ENCODE measurements around the gene INVS.

DNA sequence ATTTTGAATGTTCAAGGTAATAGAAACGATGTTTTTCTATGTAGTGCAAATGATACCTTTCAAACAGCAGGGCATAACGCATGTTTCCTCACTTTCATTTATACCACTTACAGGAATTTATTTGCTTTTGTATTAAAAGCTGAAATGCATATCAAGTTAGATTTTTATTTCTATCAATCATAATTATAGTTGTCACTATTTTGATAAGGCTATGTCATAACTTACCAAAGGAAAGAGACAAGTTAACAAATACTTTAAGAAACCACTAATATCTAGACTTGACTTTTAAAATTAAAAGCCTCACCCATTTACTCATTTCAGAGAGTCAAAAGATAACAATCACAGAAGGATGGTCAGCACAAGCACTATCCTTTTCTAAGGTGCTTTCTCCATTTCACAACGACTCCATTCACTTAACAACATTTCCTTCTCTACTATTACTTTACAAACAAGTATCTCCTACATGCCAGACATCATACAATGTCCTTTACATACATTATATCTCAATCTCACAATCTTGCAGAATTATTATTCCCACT, 12.9 kb upstream of the INVS start:
- TF ChIP-seq, protein P1, sequence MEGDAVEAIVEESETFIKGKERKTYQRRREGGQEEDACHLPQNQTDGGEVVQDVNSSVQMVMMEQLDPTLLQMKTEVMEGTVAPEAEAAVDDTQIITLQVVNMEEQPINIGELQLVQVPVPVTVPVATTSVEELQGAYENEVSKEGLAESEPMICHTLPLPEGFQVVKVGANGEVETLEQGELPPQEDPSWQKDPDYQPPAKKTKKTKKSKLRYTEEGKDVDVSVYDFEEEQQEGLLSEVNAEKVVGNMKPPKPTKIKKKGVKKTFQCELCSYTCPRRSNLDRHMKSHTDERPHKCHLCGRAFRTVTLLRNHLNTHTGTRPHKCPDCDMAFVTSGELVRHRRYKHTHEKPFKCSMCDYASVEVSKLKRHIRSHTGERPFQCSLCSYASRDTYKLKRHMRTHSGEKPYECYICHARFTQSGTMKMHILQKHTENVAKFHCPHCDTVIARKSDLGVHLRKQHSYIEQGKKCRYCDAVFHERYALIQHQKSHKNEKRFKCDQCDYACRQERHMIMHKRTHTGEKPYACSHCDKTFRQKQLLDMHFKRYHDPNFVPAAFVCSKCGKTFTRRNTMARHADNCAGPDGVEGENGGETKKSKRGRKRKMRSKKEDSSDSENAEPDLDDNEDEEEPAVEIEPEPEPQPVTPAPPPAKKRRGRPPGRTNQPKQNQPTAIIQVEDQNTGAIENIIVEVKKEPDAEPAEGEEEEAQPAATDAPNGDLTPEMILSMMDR (IDR thresholded peaks at IDR 0.05): no peak
- TF ChIP-seq POLR2A (IDR thresholded peaks at IDR 0.05): no peak

Data from testis (tissue), 2 donors.